ENCODE results near the gene CTCF.

DNA sequence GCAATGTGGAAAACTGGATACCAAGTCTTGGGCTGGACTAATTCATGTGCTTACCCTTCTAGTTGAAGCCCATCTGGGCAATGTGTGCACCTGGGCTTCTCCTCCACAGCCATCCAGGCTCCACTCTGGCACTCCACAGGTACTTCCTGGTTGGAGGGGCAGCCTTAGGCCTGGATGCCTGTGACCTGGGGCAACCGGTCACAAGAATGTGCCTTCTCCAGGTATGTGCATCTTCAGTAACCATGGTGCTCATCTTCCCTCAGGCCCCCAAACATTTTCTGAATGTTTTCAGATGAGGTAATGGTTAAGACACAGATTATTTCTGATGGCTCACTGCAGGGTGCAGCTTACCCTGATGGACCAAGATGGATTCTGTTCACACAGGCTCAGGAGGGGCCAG is 115.4 kb downstream of the CTCF start:
- no peak for TF ChIP-seq ELF4 (IDR thresholded peaks at IDR 0.05)
- TF ChIP-seq SP1 (IDR thresholded peaks at IDR 0.05) = no peak
- TF ChIP-seq FOXK2 (IDR thresholded peaks at IDR 0.05) = no peak
- no peak for TF ChIP-seq SUZ12 (IDR thresholded peaks at IDR 0.05)
- TF ChIP-seq ARNT (IDR thresholded peaks at IDR 0.05) = no peak
- no peak for TF ChIP-seq FOXA1 (IDR thresholded peaks at IDR 0.05)
- no peak for TF ChIP-seq CTBP1 (IDR thresholded peaks at IDR 0.05; ENCODE audit: borderline replicate concordance)
- no peak for TF ChIP-seq FOXM1 (IDR thresholded peaks at IDR 0.05; ENCODE audit: borderline replicate concordance)
